ENCODE measurements around the gene ACE. TPM values are rescaled to one million over a fixed set of nuclear protein-coding genes. Genes with fewer than 3 reads are reported as not detected.

The ACE gene
- total RNA-seq, 2 experiments from 2014 or later, result 0.26 to 0.46 TPM

- intact Hi-C loops (cut with DNase I, micrococcal nuclease), result no loop called here
- Mint-ChIP-seq H3K9me3 (ENCODE audit: low read depth) (no peaks in the 10 kb centered on the region), H3K4me1 (no peaks in the 10 kb centered on the region), H3K27me3 (peaks cover 13% of the 10 kb centered on the region), H3K4me3 (no peak overlapping the region), H3K36me3 (ENCODE audit: low read depth) (no peaks in the 10 kb centered on the region), H3K27ac (no peak overlapping the region)
- ChIA-PET POLR2A (no interaction called here), CTCF (no interaction called here)
- ATAC-seq, result no peak
- DNase-seq, result no peak
Observed at GRCh38 chr17:63533433-63534077, 56.7 kb downstream of the ACE start.

DNA sequence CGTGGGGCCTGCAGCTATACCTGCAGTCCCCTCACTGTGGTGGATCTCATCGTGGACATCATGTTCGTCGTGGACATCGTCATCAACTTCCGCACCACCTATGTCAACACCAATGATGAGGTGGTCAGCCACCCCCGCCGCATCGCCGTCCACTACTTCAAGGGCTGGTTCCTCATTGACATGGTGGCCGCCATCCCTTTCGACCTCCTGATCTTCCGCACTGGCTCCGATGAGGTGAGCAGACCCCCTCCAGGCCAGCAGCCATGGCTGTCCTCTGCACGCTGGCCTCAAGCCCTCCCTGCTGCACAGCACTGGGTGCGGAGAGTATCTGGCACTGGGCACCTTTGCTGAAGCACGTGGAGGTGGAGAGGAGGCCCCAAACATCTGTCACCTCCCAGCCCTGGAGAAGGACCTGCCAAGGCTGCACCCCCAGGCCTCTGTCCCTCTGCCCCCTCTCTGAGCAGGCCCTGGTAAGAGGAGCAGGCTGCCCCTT, 57.3 kb downstream of the ACE start:
- Mint-ChIP-seq H3K36me3 (ENCODE audit: low read depth) (no peaks in the 10 kb centered on the region), H3K4me1 (no peaks in the 10 kb centered on the region), H3K27me3 (peaks cover 19% of the 10 kb centered on the region), H3K9me3 (ENCODE audit: low read depth) (no peaks in the 10 kb centered on the region), H3K4me3 (no peak overlapping the region), H3K27ac (no peak overlapping the region)
- intact Hi-C loops (cut with DNase I, micrococcal nuclease), result no loop called here
- DNase-seq (no peak), ATAC-seq (no peak)
- CTCF ChIA-PET, result no interaction called here
- POLR2A ChIA-PET, result no interaction called here

DNA sequence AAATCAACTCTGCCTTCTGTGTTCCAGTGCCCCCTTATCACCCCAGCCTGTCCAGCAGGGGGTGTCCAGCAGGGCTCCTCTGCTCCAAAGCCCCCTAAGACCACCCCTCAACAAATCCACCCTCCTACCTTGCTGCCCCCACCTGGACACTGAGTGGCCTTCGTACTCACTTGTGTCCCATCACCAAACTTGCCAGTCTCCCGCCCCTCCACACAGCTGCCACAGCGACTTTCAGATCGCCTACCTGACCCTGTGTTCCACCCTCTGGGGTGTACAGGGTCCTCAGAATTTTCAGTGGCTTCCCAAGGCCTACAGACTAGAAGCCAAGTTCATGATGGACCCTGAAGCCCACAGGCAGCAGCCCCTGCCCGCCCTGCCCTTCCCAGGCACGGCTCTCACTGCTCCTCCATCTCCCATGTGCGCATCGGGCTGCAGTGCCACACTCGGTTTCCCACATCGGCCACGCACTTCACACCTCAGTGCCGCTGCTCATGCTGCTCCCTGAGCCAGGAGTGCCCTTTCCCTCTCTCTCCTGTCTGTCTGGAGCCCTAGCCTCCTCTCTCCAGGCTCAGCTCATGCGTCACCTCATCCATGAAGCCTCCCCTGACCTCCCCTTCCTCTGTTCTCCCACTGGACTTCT, 58.1 kb downstream of the ACE start:
- intact Hi-C loops (cut with DNase I, micrococcal nuclease), result no loop called here
- POLR2A ChIA-PET, result no interaction called here
- H3K36me3 Mint-ChIP-seq (ENCODE audit: low read depth), result no peaks in the 10 kb centered on the region

DNA sequence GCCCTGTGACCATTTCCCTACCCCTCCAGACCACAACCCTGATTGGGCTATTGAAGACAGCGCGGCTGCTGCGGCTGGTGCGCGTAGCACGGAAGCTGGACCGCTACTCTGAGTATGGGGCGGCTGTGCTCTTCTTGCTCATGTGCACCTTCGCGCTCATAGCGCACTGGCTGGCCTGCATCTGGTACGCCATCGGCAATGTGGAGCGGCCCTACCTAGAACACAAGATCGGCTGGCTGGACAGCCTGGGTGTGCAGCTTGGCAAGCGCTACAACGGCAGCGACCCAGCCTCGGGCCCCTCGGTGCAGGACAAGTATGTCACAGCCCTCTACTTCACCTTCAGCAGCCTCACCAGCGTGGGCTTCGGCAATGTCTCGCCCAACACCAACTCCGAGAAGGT, 58.8 kb downstream of the ACE start:
- H3K27ac Mint-ChIP-seq, result no peak overlapping the region
- no peak for ATAC-seq
- H3K27me3 Mint-ChIP-seq, result peaks cover 26% of the 10 kb centered on the region
- no peaks in the 10 kb centered on the region for H3K4me1 Mint-ChIP-seq
- no peaks in the 10 kb centered on the region for H3K9me3 Mint-ChIP-seq (ENCODE audit: low read depth)
- intact Hi-C loops (cut with DNase I, micrococcal nuclease), result no loop called here
- no peaks in the 10 kb centered on the region for H3K36me3 Mint-ChIP-seq (ENCODE audit: low read depth)
- ChIA-PET POLR2A (no interaction called here), CTCF (interaction anchor here (0.6 kb wide), 1 partner anchor 82 kb away, joined by 3 read pairs; no protein-coding TSS in a partner anchor)
- DNase-seq, result no peak
- H3K4me3 Mint-ChIP-seq, result no peak overlapping the region

More for the DNA sequence above, 58.1 kb downstream of the ACE start:
- Mint-ChIP-seq H3K27ac (no peak overlapping the region), H3K4me1 (no peaks in the 10 kb centered on the region), H3K4me3 (no peak overlapping the region), H3K27me3 (peaks cover 26% of the 10 kb centered on the region), H3K9me3 (ENCODE audit: low read depth) (no peaks in the 10 kb centered on the region)
- ATAC-seq (no peak), DNase-seq (no peak)
- CTCF ChIA-PET, result interaction anchor here (0.5 to 0.6 kb wide), 2 partner anchors 67 to 83 kb away, joined by 3 read pairs; no protein-coding TSS in a partner anchor

GRCh38 chr17:63537001-63537400, 60.1 kb downstream of the ACE start:
- Mint-ChIP-seq H3K27me3 (peaks cover 26% of the 10 kb centered on the region), H3K36me3 (ENCODE audit: low read depth) (no peaks in the 10 kb centered on the region), H3K4me3 (no peak overlapping the region), H3K9me3 (ENCODE audit: low read depth) (no peaks in the 10 kb centered on the region), H3K27ac (no peak overlapping the region), H3K4me1 (no peaks in the 10 kb centered on the region)
- ATAC-seq, result no peak
- POLR2A ChIA-PET, result no interaction called here
- no peak for DNase-seq
- CTCF ChIA-PET, result no interaction called here
- intact Hi-C loops (cut with DNase I, micrococcal nuclease), result no loop called here

DNA sequence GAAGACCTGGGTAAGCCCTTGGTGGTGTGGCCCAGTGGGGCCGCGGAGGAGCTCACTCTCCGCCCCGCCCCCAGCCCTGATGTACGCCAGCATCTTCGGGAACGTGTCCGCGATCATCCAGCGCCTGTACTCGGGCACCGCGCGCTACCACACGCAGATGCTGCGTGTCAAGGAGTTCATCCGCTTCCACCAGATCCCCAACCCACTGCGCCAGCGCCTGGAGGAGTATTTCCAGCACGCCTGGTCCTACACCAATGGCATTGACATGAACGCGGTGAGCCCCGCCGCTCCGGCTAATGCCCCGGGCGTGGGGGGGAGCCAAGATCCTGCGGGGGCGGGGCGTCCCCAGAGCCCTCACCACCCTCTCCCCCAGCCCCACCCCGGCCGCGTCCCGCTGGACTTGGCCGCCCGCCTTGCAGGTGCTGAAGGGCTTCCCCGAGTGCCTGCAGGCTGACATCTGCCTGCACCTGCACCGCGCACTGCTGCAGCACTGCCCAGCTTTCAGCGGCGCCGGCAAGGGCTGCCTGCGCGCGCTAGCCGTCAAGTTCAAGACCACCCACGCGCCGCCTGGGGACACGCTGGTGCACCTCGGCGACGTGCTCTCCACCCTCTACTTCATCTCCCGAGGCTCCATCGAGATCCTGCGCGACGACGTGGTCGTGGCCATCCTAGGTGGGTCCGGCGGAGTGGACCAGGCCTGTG, 61.3 kb downstream of the ACE start:
- intact Hi-C loops (cut with DNase I, micrococcal nuclease), result no loop called here
- Mint-ChIP-seq H3K36me3 (ENCODE audit: low read depth) (no peaks in the 10 kb centered on the region), H3K4me3 (no peak overlapping the region), H3K9me3 (ENCODE audit: low read depth) (no peaks in the 10 kb centered on the region), H3K27me3 (peaks cover 26% of the 10 kb centered on the region), H3K27ac (no peak overlapping the region), H3K4me1 (no peaks in the 10 kb centered on the region)
- peak; percentile 57 for ATAC-seq
- ChIA-PET CTCF (interaction anchor here (1.0 kb wide), 1 partner anchor 74 kb away, joined by 3 read pairs; no protein-coding TSS in a partner anchor), POLR2A (no interaction called here)
- peak; percentile 43 for DNase-seq

DNA sequence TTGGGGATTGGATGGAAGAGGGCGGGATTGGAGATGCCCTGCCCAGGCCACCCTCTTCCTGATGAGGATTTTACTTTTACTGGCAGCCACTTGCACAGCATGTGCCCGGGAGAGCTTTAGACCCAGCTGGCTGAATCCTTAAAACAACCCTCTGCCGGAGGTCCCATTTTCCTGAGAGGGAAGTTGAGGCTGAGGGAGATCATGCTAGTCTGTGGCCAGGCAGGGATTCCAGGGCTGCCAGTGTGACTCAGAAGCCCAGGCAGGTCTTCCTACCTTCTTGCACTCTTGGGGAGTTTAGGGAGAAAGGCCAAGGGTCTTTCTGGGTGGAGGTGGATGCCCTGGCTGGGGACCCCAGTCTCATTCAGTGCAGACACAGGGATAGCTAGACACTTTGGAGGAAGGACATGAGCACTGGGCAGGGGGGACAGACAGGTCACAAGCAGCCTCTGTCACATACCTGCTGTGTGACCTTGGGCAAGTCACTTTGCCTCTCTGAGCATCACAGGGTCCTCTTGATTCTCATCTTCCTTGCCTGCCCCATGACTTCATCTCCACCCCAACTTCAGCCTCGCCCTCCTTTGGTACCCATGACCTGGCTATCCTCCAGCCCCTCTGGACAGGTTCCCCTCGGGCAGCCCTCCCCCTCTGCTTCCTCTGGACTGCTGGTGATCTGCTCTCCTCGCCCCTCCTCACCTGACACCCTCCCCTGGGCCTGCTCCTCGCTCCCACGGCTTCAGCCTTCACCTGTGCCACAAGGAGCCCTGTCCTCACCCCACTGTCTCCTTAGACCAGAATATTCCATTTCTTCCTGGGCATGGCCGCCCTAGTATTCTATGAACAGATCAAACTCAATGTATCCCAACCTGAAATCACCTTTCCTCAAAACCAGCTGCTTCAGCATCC, 62.1 kb downstream of the ACE start:
- Mint-ChIP-seq H3K36me3 (ENCODE audit: low read depth) (no peaks in the 10 kb centered on the region), H3K4me3 (no peak overlapping the region), H3K4me1 (no peaks in the 10 kb centered on the region), H3K27me3 (peaks cover 26% of the 10 kb centered on the region), H3K27ac (no peak overlapping the region), H3K9me3 (ENCODE audit: low read depth) (no peaks in the 10 kb centered on the region)
- ATAC-seq (no peak), DNase-seq (no peak)
- POLR2A ChIA-PET, result no interaction called here
- CTCF ChIA-PET, result no interaction called here
- intact Hi-C loops (cut with DNase I, micrococcal nuclease), result no loop called here

GRCh38 chr17:63540590-63540989, 63.7 kb downstream of the ACE start:
- no peak for DNase-seq
- Mint-ChIP-seq H3K27me3 (peaks cover 23% of the 10 kb centered on the region), H3K4me1 (no peaks in the 10 kb centered on the region), H3K36me3 (ENCODE audit: low read depth) (no peaks in the 10 kb centered on the region), H3K27ac (no peak overlapping the region), H3K4me3 (no peak overlapping the region), H3K9me3 (ENCODE audit: low read depth) (no peaks in the 10 kb centered on the region)
- intact Hi-C loops (cut with DNase I, micrococcal nuclease), result no loop called here
- ChIA-PET POLR2A (no interaction called here), CTCF (no interaction called here)
- ATAC-seq, result no peak

DNA sequence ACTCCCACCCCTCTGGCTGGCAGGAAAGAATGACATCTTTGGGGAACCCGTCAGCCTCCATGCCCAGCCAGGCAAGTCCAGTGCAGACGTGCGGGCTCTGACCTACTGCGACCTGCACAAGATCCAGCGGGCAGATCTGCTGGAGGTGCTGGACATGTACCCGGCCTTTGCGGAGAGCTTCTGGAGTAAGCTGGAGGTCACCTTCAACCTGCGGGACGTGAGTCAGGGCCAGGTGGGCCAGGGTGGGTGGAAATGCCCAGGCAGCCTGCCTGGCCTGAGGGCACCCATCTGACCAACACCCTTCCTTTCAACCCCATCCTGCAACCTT, 65.3 kb downstream of the ACE start:
- ATAC-seq (no peak), DNase-seq (no peak)
- Mint-ChIP-seq H3K4me1 (no peaks in the 10 kb centered on the region), H3K27ac (no peak overlapping the region), H3K4me3 (no peak overlapping the region), H3K9me3 (ENCODE audit: low read depth) (no peaks in the 10 kb centered on the region), H3K36me3 (ENCODE audit: low read depth) (no peaks in the 10 kb centered on the region), H3K27me3 (peaks cover 21% of the 10 kb centered on the region)
- POLR2A ChIA-PET, result no interaction called here
- CTCF ChIA-PET, result no interaction called here
- intact Hi-C loops (cut with DNase I, micrococcal nuclease), result no loop called here

GRCh38 chr17:63542942-63543821, 66.3 kb downstream of the ACE start:
- DNase-seq, result no peak
- intact Hi-C loops (cut with DNase I, micrococcal nuclease), result no loop called here
- no peak overlapping the region for H3K27ac Mint-ChIP-seq
- H3K36me3 Mint-ChIP-seq (ENCODE audit: low read depth), result no peaks in the 10 kb centered on the region
- no peak for ATAC-seq
- H3K9me3 Mint-ChIP-seq (ENCODE audit: low read depth), result no peaks in the 10 kb centered on the region
- peaks cover 16% of the 10 kb centered on the region for H3K27me3 Mint-ChIP-seq
- no peak overlapping the region for H3K4me3 Mint-ChIP-seq
- no peaks in the 10 kb centered on the region for H3K4me1 Mint-ChIP-seq
- CTCF ChIA-PET, result interaction anchor here (0.5 to 0.9 kb wide), 3 partner anchors 20 to 175 kb away, joined by 3 read pairs; no protein-coding TSS in a partner anchor
- POLR2A ChIA-PET, result no interaction called here
